ENCODE measurements around the gene OR2S2. TPM values are rescaled to one million over a fixed set of nuclear protein-coding genes. Genes with fewer than 3 reads are reported as not detected.
"Not testable (repeated sequence)": the region's sequence is repeated elsewhere in the genome, so short reads cannot be mapped to it uniquely, and the experiment has no call there.

The OR2S2 gene
- total RNA-seq, 1 experiment from 2014 or later, result not detected

- not testable (repeated sequence) for DNase-seq (ENCODE audit: low spot score)
Observed at GRCh38 chr9:35934069-35934468, 23.9 kb downstream of the OR2S2 start.

- DNase-seq (ENCODE audit: low spot score), result no peak
Observed at GRCh38 chr9:35933550-35934067, 24.3 kb downstream of the OR2S2 start.

- DNase-seq (ENCODE audit: low spot score), result no peak
Observed at GRCh38 chr9:35932735-35933134, 25.2 kb downstream of the OR2S2 start.

- DNase-seq (ENCODE audit: low spot score), result no peak
Observed at GRCh38 chr9:35930989-35931388, 27.0 kb downstream of the OR2S2 start.

GRCh38 chr9:35930521-35930920 lies 27.4 kb downstream of the OR2S2 start:
- DNase-seq (ENCODE audit: low spot score), result no peak

GRCh38 chr9:35929453-35929718 lies 28.6 kb downstream of the OR2S2 start:
- no peak for DNase-seq (ENCODE audit: low spot score)

- no peak for DNase-seq (ENCODE audit: low spot score)
Observed at GRCh38 chr9:35928591-35929452, 29.1 kb downstream of the OR2S2 start.

GRCh38 chr9:35923927-35924763 lies 33.8 kb downstream of the OR2S2 start:
- DNase-seq (ENCODE audit: low spot score), result no peak

- DNase-seq (ENCODE audit: low spot score), result no peak
Observed at GRCh38 chr9:35923598-35923926, 34.4 kb downstream of the OR2S2 start.

GRCh38 chr9:35920051-35920620 lies 37.8 kb downstream of the OR2S2 start:
- no peak for DNase-seq (ENCODE audit: low spot score)

- DNase-seq (ENCODE audit: low spot score), result no peak
Observed at GRCh38 chr9:35919212-35920008, 38.5 kb downstream of the OR2S2 start.

GRCh38 chr9:35918780-35919179 lies 39.2 kb downstream of the OR2S2 start:
- no peak for DNase-seq (ENCODE audit: low spot score)

- no peak for DNase-seq (ENCODE audit: low spot score)
Observed at GRCh38 chr9:35917261-35917660, 40.7 kb downstream of the OR2S2 start.

GRCh38 chr9:35915681-35916294 lies 42.2 kb downstream of the OR2S2 start:
- DNase-seq (ENCODE audit: low spot score), result peak; percentile 70

GRCh38 chr9:35914301-35914807 lies 43.6 kb downstream of the OR2S2 start:
- DNase-seq (ENCODE audit: low spot score), result peak; percentile 68

GRCh38 chr9:35913429-35913828 lies 44.5 kb downstream of the OR2S2 start:
- DNase-seq (ENCODE audit: low spot score), result not testable (repeated sequence)

- DNase-seq (ENCODE audit: low spot score), result no peak
Observed at GRCh38 chr9:35912791-35913400, 45.1 kb downstream of the OR2S2 start.

- no peak for DNase-seq (ENCODE audit: low spot score)
Observed at GRCh38 chr9:35911690-35912089, 46.3 kb downstream of the OR2S2 start.

- peak; percentile 89 for DNase-seq (ENCODE audit: low spot score)
Observed at GRCh38 chr9:35910613-35911359, 47.2 kb downstream of the OR2S2 start.

All from HT-29 (cell line).